Measurements from ENCODE around the gene KXD1. TPM values are rescaled to one million over a fixed set of nuclear protein-coding genes. Genes with fewer than 3 reads are reported as not detected.

KXD1 gene
- polyA plus RNA-seq, 1 of the 3 experiments (the other 2 are of a cell fraction), result 151 TPM

GRCh38 chr19:18576383-18576782 lies 18.7 kb downstream of the KXD1 start:
- H2AFZ ChIP-seq (ENCODE audit: low read depth), result no peak overlapping the region
- H3K9me2 ChIP-seq, result no peaks in the 10 kb centered on the region
- DNase-seq, result no peak
- H3F3A ChIP-seq (replicated peaks; ENCODE audit: insufficient read depth), result peaks cover 34% of the 10 kb centered on the region
- peaks cover 30% of the 10 kb centered on the region for H3K79me2 ChIP-seq (ENCODE audit: insufficient read depth)
- POLR2A ChIA-PET, result interaction anchor here (3.5 kb wide), 1 partner anchor 12 kb away, joined by 14 read pairs; the partner anchor contains the start of gene REX1BD
- H3K9me3 ChIP-seq, result no peaks in the 10 kb centered on the region
- no peak overlapping the region for H3K9ac ChIP-seq
- no peaks in the 10 kb centered on the region for H3K27me3 ChIP-seq (ENCODE audit: insufficient read depth)
- peaks cover 10 to 12% of the 10 kb centered on the region in 2 experiments; a peak in 3 of 4 replicates for H3K4me1 ChIP-seq (ENCODE audit: control insufficient read depth in 1 of 2, insufficient read depth in 2 of 2, low read depth in 1 of 2, low read length in 1 of 2)
- TF ChIP-seq ZBTB33 (IDR thresholded peaks at IDR 0.05; ENCODE audit: borderline replicate concordance, low read depth) (no peak), MXI1 (IDR thresholded peaks at IDR 0.05; ENCODE audit: low read depth, low read length) (no peak), GABPA (IDR thresholded peaks at IDR 0.05; ENCODE audit: low read depth) (no peak), POLR2AphosphoS5 (IDR thresholded peaks at IDR 0.05; ENCODE audit: low read depth, low read length) (no peak; the same call in 1 of the 2 replicates), NRF1 (IDR thresholded peaks at IDR 0.05; ENCODE audit: low read depth, low read length) (no peak), CTCF (IDR thresholded peaks at IDR 0.05) (no peak), GATA2 (CRISPR knock-in tag; IDR thresholded peaks at IDR 0.05) (no peak), MEF2A (IDR thresholded peaks at IDR 0.05; ENCODE audit: borderline replicate concordance, low read depth) (no peak), EP300 (IDR thresholded peaks at IDR 0.05; ENCODE audit: borderline replicate concordance in 1 of 2, low read depth in 1 of 2, low read length in 1 of 2) (no peak), FOSL2 (IDR thresholded peaks at IDR 0.05; ENCODE audit: borderline replicate concordance, low read depth) (no peak), REST (IDR thresholded peaks at IDR 0.05; ENCODE audit: low read depth, low read length) (no peak), RXRA (IDR thresholded peaks at IDR 0.05; ENCODE audit: borderline replicate concordance, low read depth) (no peak), TAF1 (IDR thresholded peaks at IDR 0.05; ENCODE audit: borderline replicate concordance, low read depth, low read length) (no peak), IRF3 (IDR thresholded peaks at IDR 0.05; ENCODE audit: low read depth, low read length) (no peak), SMC3 (IDR thresholded peaks at IDR 0.05; ENCODE audit: low read depth, low read length) (no peak), TEAD4 (IDR thresholded peaks at IDR 0.05; ENCODE audit: borderline replicate concordance, insufficient read depth) (no peak), SIN3A (IDR thresholded peaks at IDR 0.05; ENCODE audit: borderline replicate concordance, low read depth, low read length) (no peak)
- TF ChIP-seq, protein P1, sequence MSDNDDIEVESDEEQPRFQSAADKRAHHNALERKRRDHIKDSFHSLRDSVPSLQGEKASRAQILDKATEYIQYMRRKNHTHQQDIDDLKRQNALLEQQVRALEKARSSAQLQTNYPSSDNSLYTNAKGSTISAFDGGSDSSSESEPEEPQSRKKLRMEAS (IDR thresholded peaks at IDR 0.05; ENCODE audit: low read depth), result no peak
- TF ChIP-seq, protein P2, sequence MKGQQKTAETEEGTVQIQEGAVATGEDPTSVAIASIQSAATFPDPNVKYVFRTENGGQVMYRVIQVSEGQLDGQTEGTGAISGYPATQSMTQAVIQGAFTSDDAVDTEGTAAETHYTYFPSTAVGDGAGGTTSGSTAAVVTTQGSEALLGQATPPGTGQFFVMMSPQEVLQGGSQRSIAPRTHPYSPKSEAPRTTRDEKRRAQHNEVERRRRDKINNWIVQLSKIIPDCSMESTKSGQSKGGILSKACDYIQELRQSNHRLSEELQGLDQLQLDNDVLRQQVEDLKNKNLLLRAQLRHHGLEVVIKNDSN (IDR thresholded peaks at IDR 0.05; ENCODE audit: borderline replicate concordance, low read depth), result no peak
- WGBS (ENCODE audit: low lambda C conversion rate), result 98% methylated on average over 7 of the region's 8 CpGs
- no peak overlapping the region for H3K4me2 ChIP-seq
- no peak overlapping the region for H3K4me3 ChIP-seq (ENCODE audit: low read depth in 2 of 2, low read length in 1 of 2)
- peaks cover 34 to 38% of the 10 kb centered on the region in 2 experiments for H3K36me3 ChIP-seq (replicated peaks in 1 of 2; ENCODE audit: control insufficient read depth in 1 of 2, insufficient read depth in 2 of 2, low read length in 1 of 2)
- H4K20me1 ChIP-seq (ENCODE audit: insufficient read depth), result peaks cover 33% of the 10 kb centered on the region
- CTCF ChIA-PET, result interaction anchor here (2.5 to 3.7 kb wide), 2 partner anchors 12 to 14 kb away, joined by 14 to 22 read pairs; partner anchors contain the start of gene REX1BD
- H3K27ac ChIP-seq (ENCODE audit: low read depth in 2 of 2, low read length in 1 of 2), result no peak overlapping the region

All from SK-N-SH (cell line).